BLaER1 (cell line): ENCODE data around the gene MYL5.

Experiments
- H3K27ac ChIP-seq: shearing (Covaris generic); formaldehyde crosslinking; 2 replicates; pipeline ENCODE4 v1.8.1; 2022
- H3K27me3 ChIP-seq: shearing (Covaris generic); formaldehyde crosslinking; 2 replicates; pipeline ENCODE4 v1.8.1; 2022
- H3K36me3 ChIP-seq: shearing (Covaris generic); formaldehyde crosslinking; 2 replicates; pipeline ENCODE4 v1.8.1; 2022
- H3K4me1 ChIP-seq: shearing (Covaris generic); formaldehyde crosslinking; 2 replicates; pipeline ENCODE4 v1.8.1; 2022
- H3K4me2 ChIP-seq: shearing (Covaris generic); formaldehyde crosslinking; 2 replicates; pipeline ENCODE4 v1.8.1; 2022
- H3K4me3 ChIP-seq: shearing (Covaris generic); formaldehyde crosslinking; 2 replicates; pipeline ENCODE4 v1.8.1; 2022
- H3K9ac ChIP-seq: shearing (Covaris generic); formaldehyde crosslinking; 2 replicates; pipeline ENCODE4 v1.8.1; 2022
- H3K9me3 ChIP-seq: shearing (Covaris generic); formaldehyde crosslinking; 2 replicates; pipeline ENCODE4 v1.8.1; 2022
- H4K20me1 ChIP-seq: shearing (Covaris generic); formaldehyde crosslinking; 2 replicates; pipeline ENCODE4 v1.8.1; 2022
- Cebpa-rat ChIP-seq: shearing (Covaris generic); IDR thresholded peaks from 2 replicates; pipeline ENCODE4 v1.8.1; 2022

MYL5 gene

GRCh38 chr4:679629-680028 lies 5.3 kb downstream of the MYL5 start:
- H3K9me3 ChIP-seq: no peaks in the 10 kb centered on the region
- no peaks in the 10 kb centered on the region for H4K20me1 ChIP-seq
- H3K9ac ChIP-seq: no peak overlapping the region
- H3K36me3 ChIP-seq: no peaks in the 10 kb centered on the region
- H3K4me3 ChIP-seq: no peak overlapping the region
- no peaks in the 10 kb centered on the region for H3K27me3 ChIP-seq
- no peak for TF ChIP-seq Cebpa-rat
- peaks cover 75% of the 10 kb centered on the region for H3K4me1 ChIP-seq
- no peak overlapping the region for H3K27ac ChIP-seq
- no peak overlapping the region for H3K4me2 ChIP-seq

GRCh38 chr4:680091-680490 lies 5.7 kb downstream of the MYL5 start:
- H3K9me3 ChIP-seq: no peaks in the 10 kb centered on the region
- no peaks in the 10 kb centered on the region for H4K20me1 ChIP-seq
- peak overlapping the region; percentile 90; the same call in 1 of the 2 replicates for H3K4me2 ChIP-seq
- H3K36me3 ChIP-seq: no peaks in the 10 kb centered on the region
- no peak overlapping the region for H3K27ac ChIP-seq
- H3K4me3 ChIP-seq: no peak overlapping the region
- no peak for TF ChIP-seq Cebpa-rat
- H3K27me3 ChIP-seq: no peaks in the 10 kb centered on the region
- H3K4me1 ChIP-seq: peaks cover 71% of the 10 kb centered on the region
- H3K9ac ChIP-seq: no peak overlapping the region

- Histone ChIP-seq H3K36me3 (no peaks in the 10 kb centered on the region), H3K27ac (peak overlapping the region; percentile 26; the same call in 1 of the 2 replicates), H3K9ac (peak overlapping the region; percentile 53; the same call in 1 of the 2 replicates), H3K9me3 (no peaks in the 10 kb centered on the region), H3K4me3 (peak overlapping the region; percentile 53), H4K20me1 (no peaks in the 10 kb centered on the region), H3K27me3 (no peaks in the 10 kb centered on the region), H3K4me2 (peak overlapping the region; percentile 90), H3K4me1 (peaks cover 66% of the 10 kb centered on the region)
- no peak for TF ChIP-seq Cebpa-rat
These were observed 6.2 kb downstream of the MYL5 start for GRCh38 chr4:680551-680927.

DNA sequence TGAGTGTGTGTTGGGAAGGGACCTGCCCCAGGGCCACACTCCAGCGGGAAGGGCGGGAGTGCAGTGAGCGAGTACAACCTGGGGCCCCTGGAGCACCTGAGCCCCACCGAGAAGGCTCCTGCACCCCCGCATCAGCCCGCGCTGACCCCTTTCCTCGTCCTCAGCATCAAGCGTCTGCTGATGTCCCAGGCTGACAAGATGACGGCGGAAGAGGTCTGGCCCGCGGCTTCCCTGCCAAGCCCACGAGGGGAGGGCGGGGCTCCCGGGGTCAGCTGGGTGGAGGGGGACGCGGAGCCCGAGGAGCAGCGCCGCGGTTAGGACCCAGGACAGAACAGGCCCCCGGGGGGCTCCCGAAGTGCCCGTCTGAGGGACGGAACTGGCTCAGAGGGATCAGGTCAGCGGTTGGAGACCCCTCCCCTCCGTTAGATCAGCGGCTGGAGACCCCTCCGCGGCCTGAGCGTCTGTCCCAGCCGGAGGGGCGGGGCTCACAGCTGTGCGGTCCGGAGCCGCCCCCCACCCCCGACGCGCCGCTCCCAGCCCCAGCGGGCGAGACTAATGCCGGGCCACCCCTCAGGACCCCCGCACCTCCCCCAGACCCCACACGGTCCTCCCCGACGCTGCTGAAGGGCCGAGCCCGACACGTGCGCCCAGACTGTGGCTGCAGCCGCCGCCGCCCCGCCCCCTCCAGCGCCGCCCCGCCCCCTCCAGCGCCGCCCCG lies 6.7 kb downstream of the MYL5 start:
- H3K27ac ChIP-seq: peak overlapping the region; percentile 26; the same call in 1 of the 2 replicates
- H3K36me3 ChIP-seq: no peaks in the 10 kb centered on the region
- TF ChIP-seq Cebpa-rat: no peak
- H3K4me3 ChIP-seq: peak overlapping the region; percentile 53
- no peaks in the 10 kb centered on the region for H3K27me3 ChIP-seq
- H3K4me2 ChIP-seq: peak overlapping the region; percentile 90
- H3K4me1 ChIP-seq: peaks cover 61% of the 10 kb centered on the region
- peak overlapping the region; percentile 53; the same call in 1 of the 2 replicates for H3K9ac ChIP-seq
- no peaks in the 10 kb centered on the region for H3K9me3 ChIP-seq
- no peaks in the 10 kb centered on the region for H4K20me1 ChIP-seq

DNA sequence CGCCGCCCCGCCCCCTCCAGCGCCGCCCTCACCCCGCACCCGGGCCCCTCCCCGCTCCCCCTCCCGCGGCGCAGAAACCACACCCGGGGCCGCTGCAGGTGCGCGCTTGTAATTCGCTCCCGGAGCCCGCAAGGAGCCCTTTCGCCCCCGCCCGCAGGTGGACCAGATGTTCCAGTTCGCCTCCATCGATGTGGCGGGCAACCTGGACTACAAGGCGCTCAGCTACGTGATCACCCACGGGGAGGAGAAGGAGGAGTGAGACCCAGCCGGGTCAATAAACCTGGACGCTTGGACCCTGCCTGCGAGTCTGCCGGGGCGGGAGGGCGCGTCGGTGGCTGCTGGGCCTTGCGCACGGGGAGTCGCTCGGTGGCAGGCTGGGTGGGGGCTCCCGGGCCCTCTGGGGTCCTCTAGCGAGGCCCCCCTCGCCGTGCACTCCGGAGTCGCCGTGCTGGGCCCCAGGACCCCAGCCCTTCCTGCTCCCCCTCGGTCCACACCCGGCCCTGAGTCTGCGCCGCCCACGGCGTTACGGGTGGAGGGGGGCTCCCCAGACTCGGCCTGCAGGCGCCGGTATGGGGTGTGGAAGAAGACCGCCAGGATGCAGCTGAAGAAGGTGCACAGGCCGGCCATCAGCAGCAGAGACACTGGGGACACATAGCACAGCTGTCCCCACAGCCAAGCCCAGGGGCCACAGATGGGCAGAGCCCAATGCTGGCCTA lies 7.6 kb downstream of the MYL5 start:
- H3K27me3 ChIP-seq: no peaks in the 10 kb centered on the region
- H3K4me3 ChIP-seq: no peak overlapping the region
- H3K4me1 ChIP-seq: peaks cover 53% of the 10 kb centered on the region
- no peak overlapping the region for H3K27ac ChIP-seq
- no peaks in the 10 kb centered on the region for H3K9me3 ChIP-seq
- no peaks in the 10 kb centered on the region for H4K20me1 ChIP-seq
- no peak overlapping the region for H3K4me2 ChIP-seq
- no peak for TF ChIP-seq Cebpa-rat
- no peaks in the 10 kb centered on the region for H3K36me3 ChIP-seq
- H3K9ac ChIP-seq: no peak overlapping the region

DNA sequence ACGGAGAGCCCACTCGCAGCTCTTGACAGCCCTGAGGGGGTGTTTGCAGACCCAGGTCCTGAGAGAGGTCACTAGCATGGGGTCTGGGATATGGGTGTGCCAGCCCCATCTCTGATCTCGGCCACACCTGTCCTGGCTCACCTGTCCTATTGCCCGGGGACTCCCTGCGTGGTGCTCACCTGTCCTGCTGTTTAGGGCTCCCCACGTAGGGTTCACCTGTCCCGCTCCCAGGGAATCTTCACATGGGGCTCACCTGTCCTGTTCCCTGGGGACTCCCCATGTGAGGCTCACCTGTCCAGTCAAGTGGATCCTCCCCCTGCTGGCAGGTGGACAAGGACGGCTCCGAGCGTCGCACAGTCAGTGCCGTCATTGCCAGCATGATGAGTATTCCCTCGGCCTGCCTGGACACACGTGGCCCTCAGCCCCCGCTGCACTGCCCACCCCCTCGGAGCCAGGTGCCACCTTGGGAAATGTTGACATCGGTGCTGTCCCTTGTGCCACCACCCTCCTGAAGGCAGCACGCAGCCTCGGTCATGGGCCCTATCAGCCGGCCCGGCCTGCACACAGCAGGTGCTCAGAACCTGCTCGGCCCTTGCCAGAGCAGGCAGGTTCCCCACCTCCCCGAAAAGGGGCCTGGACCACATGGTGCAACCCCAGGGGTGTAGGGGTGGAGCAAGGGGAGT lies 8.3 kb downstream of the MYL5 start:
- Histone ChIP-seq H3K4me3 (no peak overlapping the region), H3K4me2 (peak overlapping the region; percentile 44; the same call in 1 of the 2 replicates), H3K36me3 (no peaks in the 10 kb centered on the region), H3K27me3 (no peaks in the 10 kb centered on the region), H3K4me1 (peaks cover 46% of the 10 kb centered on the region), H3K9me3 (no peaks in the 10 kb centered on the region), H4K20me1 (no peaks in the 10 kb centered on the region), H3K27ac (no peak overlapping the region; the same call in 1 of the 2 replicates), H3K9ac (no peak overlapping the region)
- TF ChIP-seq Cebpa-rat: no peak

DNA sequence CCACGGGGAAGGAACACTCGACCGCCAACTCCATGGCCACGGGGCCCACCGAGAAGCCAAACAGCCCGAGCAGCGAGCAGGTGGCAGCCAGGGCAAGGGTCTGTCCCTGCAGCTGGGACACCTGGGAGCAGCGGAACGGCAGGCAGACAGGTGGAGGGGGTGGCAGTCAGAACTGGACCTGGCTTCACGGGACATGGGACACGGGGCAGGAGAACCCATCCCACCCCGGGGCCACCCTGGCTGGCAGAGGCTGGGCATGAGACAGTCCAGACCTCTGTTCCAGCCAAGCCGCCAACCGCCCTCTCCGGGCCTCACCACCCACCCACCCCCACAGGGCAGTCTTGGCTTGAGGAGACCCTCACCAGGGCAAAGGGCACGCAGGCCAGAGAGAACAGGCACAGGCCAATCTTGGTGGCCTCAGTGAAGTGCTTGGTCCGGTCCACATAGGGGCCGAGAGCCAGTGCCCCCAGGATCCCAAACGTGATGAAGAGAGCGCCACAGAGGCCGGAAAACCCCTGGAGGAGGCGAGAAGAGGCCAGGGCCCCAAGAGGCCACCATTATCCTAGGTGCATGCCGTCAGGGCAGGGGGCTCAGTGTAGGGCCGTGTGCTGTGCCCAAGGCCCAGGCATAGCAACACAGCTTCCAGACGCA lies 9.0 kb downstream of the MYL5 start:
- Histone ChIP-seq H4K20me1 (no peaks in the 10 kb centered on the region), H3K4me3 (no peak overlapping the region), H3K9ac (no peak overlapping the region), H3K36me3 (no peaks in the 10 kb centered on the region), H3K27ac (peak overlapping the region; percentile 39), H3K9me3 (no peaks in the 10 kb centered on the region), H3K4me2 (peak overlapping the region; percentile 44), H3K27me3 (no peaks in the 10 kb centered on the region), H3K4me1 (peaks cover 38% of the 10 kb centered on the region)
- no peak for TF ChIP-seq Cebpa-rat

- no peak for TF ChIP-seq Cebpa-rat
These were observed 9.8 kb downstream of the MYL5 start for GRCh38 chr4:683982-684622.

More at GRCh38 chr4:683982-684622, 9.8 kb downstream of the MYL5 start:
- Histone ChIP-seq H3K4me2 (peak overlapping the region; percentile 44), H3K27me3 (no peaks in the 10 kb centered on the region), H3K36me3 (no peaks in the 10 kb centered on the region), H3K4me1 (peaks cover 33% of the 10 kb centered on the region), H3K9ac (no peak overlapping the region), H4K20me1 (no peaks in the 10 kb centered on the region), H3K4me3 (no peak overlapping the region), H3K27ac (peak overlapping the region; percentile 39; the same call in 1 of the 2 replicates), H3K9me3 (no peaks in the 10 kb centered on the region)
